ENCODE data around the gene ESX1.

- TF ChIP-seq CTCF (IDR thresholded peaks at IDR 0.05), result no peak
- TF ChIP-seq POLR2A (IDR thresholded peaks at IDR 0.05), result no peak
- no peak for TF ChIP-seq EP300 (IDR thresholded peaks at IDR 0.05)
Measured at GRCh38 chrX:104270212-104270611, 15.5 kb upstream of the ESX1 start.
